Peyer's patch (tissue), 4 donors: Measurements from ENCODE around the gene NEK8. TPM values are rescaled to one million over a fixed set of nuclear protein-coding genes. Genes with fewer than 3 reads are reported as not detected.

Source experiments
- DNase-seq, 3 donors: peaks; one replicate each; pipeline ENCODE4 v3.0.0-alpha.2; 2017 to 2019
- H3K27ac ChIP-seq, 4 donors: fragments of 200-600 bp; sonication (generic); one replicate each; pipeline ENCODE4 v1.5.1; 2016 to 2019
- H3K27me3 ChIP-seq, 2 donors: fragments of 200-600 bp; sonication (generic); one replicate each; pipeline ENCODE4 v1.5.1; 2019
- H3K36me3 ChIP-seq, 3 donors: fragments of 200-600 bp; sonication (generic); one replicate each; pipeline ENCODE4 v1.5.1; 2016 to 2019
- H3K4me1 ChIP-seq, 4 donors: fragments of 200-600 bp; sonication (generic); one replicate each; pipeline ENCODE4 v1.5.1; 2016 to 2019
- H3K4me3 ChIP-seq, 4 donors: fragments of 200-600 bp; sonication (generic); 1 replicate in 3 of 4; 2 replicates in 1 of 4; pipeline ENCODE4 v1.5.1; 2016 to 2019; ENCODE audit warnings: mild to moderate bottlenecking in 1 of 4
- H3K9me3 ChIP-seq, 4 donors: fragments of 200-600 bp; sonication (generic); one replicate each; pipeline ENCODE4 v1.5.1; 2016 to 2019; ENCODE audit warnings: mild to moderate bottlenecking in 1 of 4
- POLR2A ChIP-seq, 2 donors: fragments of 450-650 bp; IDR thresholded peaks; one replicate each; pipeline ENCODE4 v1.5.1; 2017; ENCODE audit warnings: antibody characterized with exemption in 2 of 2, mild to moderate bottlenecking in 2 of 2, moderate library complexity in 2 of 2
- total RNA-seq, 4 donors: library from RNA; depleted of rRNA; stranded (reverse); fragments of >200 nt; gene quantifications; one replicate each; pipeline ENCODE4 v1.1.0, GENCODE V29; 2016
- TF ChIP-seq, protein P1 (sequence below), 6 experiments: fragments of 450-650 bp in 4 of 6; fragments of 200-600 bp in 2 of 6; sonication (generic) in 1 of 6; IDR thresholded peaks; one replicate each; pipeline ENCODE4 v1.5.1; 2017 to 2019; ENCODE audit warnings: antibody characterized with exemption in 6 of 6, mild to moderate bottlenecking in 3 of 6, moderate library complexity in 1 of 6

NEK8 gene
- total RNA-seq, 4 donors from 2014 or later = 7.4 to 89.1 (median 14.0) TPM

DNA sequence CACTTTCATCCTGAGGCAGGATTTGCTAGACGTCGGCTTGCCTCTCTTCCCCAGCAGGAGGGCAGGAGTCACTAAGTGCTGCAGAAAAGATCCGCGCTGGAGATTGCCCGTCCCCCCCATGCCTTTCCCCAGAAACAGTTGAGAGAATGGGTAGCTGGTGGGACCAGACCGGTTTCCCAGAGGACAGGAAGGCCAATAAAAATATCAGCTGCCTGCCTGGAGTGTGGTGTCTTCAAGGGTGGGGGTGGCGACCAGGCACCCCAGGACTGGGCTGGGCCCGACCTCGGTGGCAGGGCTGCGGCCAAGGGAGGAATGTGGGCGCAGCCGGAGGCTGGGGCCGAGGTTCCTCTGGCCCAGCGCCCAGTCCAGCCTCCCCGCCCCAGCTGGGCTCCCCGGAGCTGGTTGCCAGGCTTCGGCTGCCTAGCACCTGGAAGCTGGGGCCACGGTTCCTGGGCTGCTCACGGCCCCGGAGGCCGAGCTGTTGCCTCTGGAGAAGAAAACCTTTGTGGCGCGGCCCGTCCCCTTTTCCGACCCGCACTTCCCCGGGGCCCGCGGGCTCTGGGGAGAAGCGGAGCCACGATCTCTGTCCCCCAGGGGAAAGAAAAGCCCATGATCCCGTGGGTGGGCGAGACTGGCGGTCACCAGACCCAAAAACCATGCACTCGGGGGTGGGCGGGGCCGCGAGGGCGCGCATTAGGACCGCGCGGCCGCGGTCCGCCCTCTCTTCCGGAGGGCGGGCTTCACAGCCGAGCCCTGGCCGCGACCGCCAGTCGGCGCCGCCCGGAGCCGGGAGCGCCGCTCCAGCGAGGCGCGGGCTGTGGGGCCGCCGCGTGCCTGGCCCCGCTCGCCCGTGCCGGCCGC lies 14.9 kb downstream of the NEK8 start, which contains the start of gene TRAF4:
TRAF4 (plus strand) TSS at position 769 of the 861 bp plus-strand sequence. CDS start 102 bp downstream, outside the sequence.
- peak; percentile 79 to 99 for TF ChIP-seq POLR2A (IDR thresholded peaks at IDR 0.05)
- TF ChIP-seq, protein P1, sequence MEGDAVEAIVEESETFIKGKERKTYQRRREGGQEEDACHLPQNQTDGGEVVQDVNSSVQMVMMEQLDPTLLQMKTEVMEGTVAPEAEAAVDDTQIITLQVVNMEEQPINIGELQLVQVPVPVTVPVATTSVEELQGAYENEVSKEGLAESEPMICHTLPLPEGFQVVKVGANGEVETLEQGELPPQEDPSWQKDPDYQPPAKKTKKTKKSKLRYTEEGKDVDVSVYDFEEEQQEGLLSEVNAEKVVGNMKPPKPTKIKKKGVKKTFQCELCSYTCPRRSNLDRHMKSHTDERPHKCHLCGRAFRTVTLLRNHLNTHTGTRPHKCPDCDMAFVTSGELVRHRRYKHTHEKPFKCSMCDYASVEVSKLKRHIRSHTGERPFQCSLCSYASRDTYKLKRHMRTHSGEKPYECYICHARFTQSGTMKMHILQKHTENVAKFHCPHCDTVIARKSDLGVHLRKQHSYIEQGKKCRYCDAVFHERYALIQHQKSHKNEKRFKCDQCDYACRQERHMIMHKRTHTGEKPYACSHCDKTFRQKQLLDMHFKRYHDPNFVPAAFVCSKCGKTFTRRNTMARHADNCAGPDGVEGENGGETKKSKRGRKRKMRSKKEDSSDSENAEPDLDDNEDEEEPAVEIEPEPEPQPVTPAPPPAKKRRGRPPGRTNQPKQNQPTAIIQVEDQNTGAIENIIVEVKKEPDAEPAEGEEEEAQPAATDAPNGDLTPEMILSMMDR (IDR thresholded peaks at IDR 0.05) = peak in 4 of 6 experiments; percentile 24 to 68 (median 62)
- Histone ChIP-seq H3K27me3 (no peaks in the 10 kb centered on the region), H3K9me3 (no peaks in the 10 kb centered on the region), H3K4me3 (peak within 1 kb of the TSS; percentile 79 to 97 (median 90)), H3K27ac (peak within 1 kb of the TSS; percentile 99 to 100 (median 99)), H3K36me3 (peaks cover 0 to 12% (median 0%) of the 10 kb centered on the region in 3 donors), H3K4me1 (peaks cover 3 to 48% (median 38%) of the 10 kb centered on the region in 4 donors)
- DNase-seq = peak; percentile 89 to 93 (median 91)

DNA sequence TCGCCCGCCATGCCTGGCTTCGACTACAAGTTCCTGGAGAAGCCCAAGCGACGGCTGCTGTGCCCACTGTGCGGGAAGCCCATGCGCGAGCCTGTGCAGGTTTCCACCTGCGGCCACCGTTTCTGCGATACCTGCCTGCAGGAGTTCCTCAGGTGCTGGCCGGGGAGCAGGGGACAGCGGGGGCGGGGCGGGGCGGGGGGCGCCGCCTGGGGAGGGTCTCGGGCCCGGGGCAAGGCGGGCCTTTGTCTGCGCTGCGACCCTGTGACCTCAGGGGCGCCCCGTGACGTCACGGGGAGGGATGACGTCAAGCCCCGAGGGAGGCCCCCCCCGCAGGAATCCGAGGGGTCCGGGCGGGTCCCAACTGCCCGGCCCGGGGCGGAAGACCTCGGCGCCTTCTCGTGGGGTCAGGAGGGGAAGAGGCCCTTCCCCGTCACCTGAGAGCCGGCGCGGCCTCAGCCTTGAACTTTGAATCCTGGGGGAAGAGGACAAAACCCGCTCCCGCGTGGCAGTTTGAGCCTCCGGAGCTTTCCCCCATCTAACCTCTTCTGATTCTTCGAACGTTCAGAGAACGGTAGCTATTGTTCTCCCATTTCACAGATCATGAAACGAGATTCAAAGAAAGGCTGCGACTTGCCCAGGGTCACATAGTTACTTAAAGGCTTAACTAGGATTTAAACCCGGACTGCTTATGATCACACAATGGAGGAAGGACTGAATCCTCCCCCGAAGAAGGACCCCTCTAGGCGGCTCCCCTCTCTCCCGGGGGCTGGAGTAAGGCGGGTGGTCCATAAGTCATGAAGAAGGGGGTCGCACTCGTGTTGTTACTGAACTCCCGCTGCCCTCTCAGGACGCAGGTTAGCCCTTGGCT lies 15.8 kb downstream of the NEK8 start:
- Histone ChIP-seq H3K4me3 (peak overlapping the region; percentile 79 to 97 (median 90)), H3K27ac (peak overlapping the region; percentile 99 to 100 (median 99)), H3K27me3 (no peaks in the 10 kb centered on the region), H3K4me1 (peaks cover 3 to 52% (median 34%) of the 10 kb centered on the region in 4 donors), H3K36me3 (peaks cover 0 to 20% (median 0%) of the 10 kb centered on the region in 3 donors), H3K9me3 (no peaks in the 10 kb centered on the region)
- DNase-seq = peak; percentile 77 to 82 (median 80)
- TF ChIP-seq, protein P1 (IDR thresholded peaks at IDR 0.05) = no peak
- TF ChIP-seq POLR2A (IDR thresholded peaks at IDR 0.05) = peak; percentile 26 to 49

DNA sequence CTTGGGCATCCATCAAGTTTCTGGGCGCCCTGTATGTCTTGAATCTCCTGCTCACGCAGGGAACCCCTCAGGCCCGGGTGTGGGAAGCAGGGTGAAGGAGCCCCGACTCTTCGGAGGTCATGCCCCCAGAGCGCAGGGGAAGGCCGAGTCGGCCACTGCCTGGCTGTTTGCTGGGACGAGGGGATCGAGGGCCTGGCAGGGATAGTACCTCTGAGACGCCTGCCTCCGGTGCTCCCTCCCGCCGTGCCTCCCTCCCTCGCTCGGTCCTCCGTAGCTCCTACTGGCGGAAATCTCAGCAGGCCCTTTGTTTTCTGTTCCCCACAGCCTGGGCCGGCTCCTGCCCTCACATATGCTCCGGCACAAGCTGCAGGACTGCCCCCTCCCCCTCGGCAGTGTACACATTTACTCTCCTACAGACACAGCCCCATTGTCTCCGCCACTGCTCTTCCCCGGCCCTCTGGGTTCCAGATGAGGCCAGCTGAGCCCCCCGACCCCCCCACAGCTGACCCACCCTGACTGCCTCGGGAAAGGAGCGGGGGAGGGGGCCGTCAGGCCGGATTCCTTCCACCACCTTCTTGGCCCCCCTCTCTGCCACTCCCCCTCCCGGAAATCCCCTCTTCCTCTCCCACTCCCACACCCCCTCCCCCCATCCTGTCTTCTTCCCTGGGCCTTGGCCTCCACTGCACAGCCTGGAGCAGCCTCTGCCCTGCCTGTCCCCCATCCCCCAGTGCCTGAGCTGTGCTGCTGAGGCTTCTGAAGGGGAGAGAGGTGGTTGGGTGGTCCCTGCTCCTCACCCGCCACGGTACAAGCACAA lies 16.6 kb downstream of the NEK8 start:
- H3K9me3 ChIP-seq = no peaks in the 10 kb centered on the region
- peaks cover 0 to 24% (median 0%) of the 10 kb centered on the region in 3 donors for H3K36me3 ChIP-seq
- no peaks in the 10 kb centered on the region for H3K27me3 ChIP-seq
- H3K4me3 ChIP-seq = peak overlapping the region; percentile 79 to 97 (median 90)
- peak; percentile 63 to 74 (median 74) for DNase-seq
- TF ChIP-seq POLR2A (IDR thresholded peaks at IDR 0.05) = no peak
- TF ChIP-seq, protein P1 (IDR thresholded peaks at IDR 0.05) = no peak
- H3K27ac ChIP-seq = peak overlapping the region; percentile 99 to 100 (median 99)
- H3K4me1 ChIP-seq = peaks cover 3 to 59% (median 35%) of the 10 kb centered on the region in 4 donors

DNA sequence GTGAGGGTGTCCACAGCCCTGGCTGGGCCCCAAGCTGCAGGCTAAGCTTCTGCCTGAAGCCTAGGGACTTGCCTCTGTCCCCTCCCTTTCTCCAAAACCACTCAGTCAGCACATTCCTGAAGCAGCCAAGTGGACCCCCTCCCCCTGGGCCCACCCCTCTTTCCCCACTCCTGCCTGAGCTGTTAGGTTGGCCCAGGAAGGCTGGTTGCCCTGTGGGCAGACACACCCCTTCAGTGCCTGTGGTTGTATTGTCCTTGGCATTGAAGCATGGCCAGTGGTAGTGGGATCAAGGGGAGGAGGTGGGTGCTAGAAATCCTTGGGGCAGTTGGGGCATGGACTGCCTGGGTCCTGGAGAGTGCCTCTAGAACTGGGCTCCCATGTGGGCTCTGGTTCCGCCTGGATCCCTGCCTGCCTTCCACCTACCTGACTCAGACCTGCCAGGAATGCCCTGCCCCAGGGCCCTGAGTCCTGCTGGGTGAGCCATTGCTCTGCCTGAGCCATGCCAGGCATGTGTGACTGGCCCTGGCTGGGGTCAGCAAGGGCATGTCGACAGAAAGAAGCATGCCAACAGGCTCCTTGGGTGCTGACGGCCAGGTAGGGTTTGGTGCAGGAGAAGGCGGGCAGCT lies 17.3 kb downstream of the NEK8 start:
- no peaks in the 10 kb centered on the region for H3K27me3 ChIP-seq
- peaks cover 0 to 31% (median 0%) of the 10 kb centered on the region in 3 donors for H3K36me3 ChIP-seq
- H3K27ac ChIP-seq = peak overlapping the region; percentile 99 to 100 (median 99)
- peak in 2 of 3 donors; percentile 77 to 81 for DNase-seq
- peak overlapping the region; percentile 79 to 97 (median 90) for H3K4me3 ChIP-seq
- H3K9me3 ChIP-seq = no peaks in the 10 kb centered on the region
- H3K4me1 ChIP-seq = peaks cover 3 to 59% (median 33%) of the 10 kb centered on the region in 4 donors
- TF ChIP-seq POLR2A (IDR thresholded peaks at IDR 0.05) = peak; percentile 45 to 46
- TF ChIP-seq, protein P1 (IDR thresholded peaks at IDR 0.05) = no peak
